Measurements from ENCODE around the gene KCNC1. TPM values are rescaled to one million over a fixed set of nuclear protein-coding genes. Genes with fewer than 3 reads are reported as not detected.

The KCNC1 gene
- polyA plus RNA-seq, 1 of the 3 experiments (the other 2 are of a cell fraction), result 0.18 TPM

DNA sequence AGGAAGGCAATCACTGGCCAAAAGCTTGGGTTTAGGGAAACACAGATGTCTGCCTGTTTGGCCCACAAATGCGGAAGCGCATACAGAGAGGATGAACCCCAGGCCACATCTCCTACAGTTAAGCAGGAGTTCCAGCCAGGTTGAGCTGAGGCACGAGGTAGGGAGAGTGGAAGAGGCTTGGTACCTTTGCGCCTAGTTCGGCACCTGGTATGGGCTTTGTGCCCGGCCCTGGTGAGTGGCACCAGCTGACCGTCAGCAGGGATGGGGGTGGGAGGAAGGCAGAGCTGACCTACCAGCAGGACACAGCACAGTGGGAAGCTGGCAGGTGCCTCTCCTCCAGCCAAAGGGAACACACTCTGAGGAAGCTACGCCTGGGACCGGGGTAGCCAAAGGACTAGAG lies 57.6 kb downstream of the KCNC1 start:
- 89% methylated on average over 7 of the region's 9 CpGs for WGBS (ENCODE audit: low lambda C conversion rate)
- Histone ChIP-seq H3K9me3 (no peaks in the 10 kb centered on the region), H4K20me1 (ENCODE audit: insufficient read depth) (no peaks in the 10 kb centered on the region), H3K4me2 (no peak overlapping the region), H3K27me3 (ENCODE audit: insufficient read depth) (no peaks in the 10 kb centered on the region), H3K79me2 (ENCODE audit: insufficient read depth) (no peaks in the 10 kb centered on the region), H3K9me2 (no peaks in the 10 kb centered on the region), H3K9ac (no peak overlapping the region), H3K4me3 (ENCODE audit: low read depth in 2 of 2, low read length in 1 of 2) (no peak overlapping the region), H2AFZ (ENCODE audit: low read depth) (no peak overlapping the region), H3K27ac (ENCODE audit: low read depth in 2 of 2, low read length in 1 of 2) (no peak overlapping the region), H3K36me3 (replicated peaks in 1 of 2; ENCODE audit: control insufficient read depth in 1 of 2, insufficient read depth in 2 of 2, low read length in 1 of 2) (no peaks in the 10 kb centered on the region), H3K4me1 (ENCODE audit: control insufficient read depth in 1 of 2, insufficient read depth in 2 of 2, low read depth in 1 of 2, low read length in 1 of 2) (no peaks in the 10 kb centered on the region), H3F3A (replicated peaks; ENCODE audit: insufficient read depth) (no peaks in the 10 kb centered on the region)
- no peak for DNase-seq
- ChIA-PET CTCF (no interaction called here), POLR2A (no interaction called here)
- TF ChIP-seq, protein P1, sequence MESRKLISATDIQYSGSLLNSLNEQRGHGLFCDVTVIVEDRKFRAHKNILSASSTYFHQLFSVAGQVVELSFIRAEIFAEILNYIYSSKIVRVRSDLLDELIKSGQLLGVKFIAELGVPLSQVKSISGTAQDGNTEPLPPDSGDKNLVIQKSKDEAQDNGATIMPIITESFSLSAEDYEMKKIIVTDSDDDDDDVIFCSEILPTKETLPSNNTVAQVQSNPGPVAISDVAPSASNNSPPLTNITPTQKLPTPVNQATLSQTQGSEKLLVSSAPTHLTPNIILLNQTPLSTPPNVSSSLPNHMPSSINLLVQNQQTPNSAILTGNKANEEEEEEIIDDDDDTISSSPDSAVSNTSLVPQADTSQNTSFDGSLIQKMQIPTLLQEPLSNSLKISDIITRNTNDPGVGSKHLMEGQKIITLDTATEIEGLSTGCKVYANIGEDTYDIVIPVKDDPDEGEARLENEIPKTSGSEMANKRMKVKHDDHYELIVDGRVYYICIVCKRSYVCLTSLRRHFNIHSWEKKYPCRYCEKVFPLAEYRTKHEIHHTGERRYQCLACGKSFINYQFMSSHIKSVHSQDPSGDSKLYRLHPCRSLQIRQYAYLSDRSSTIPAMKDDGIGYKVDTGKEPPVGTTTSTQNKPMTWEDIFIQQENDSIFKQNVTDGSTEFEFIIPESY (IDR thresholded peaks at IDR 0.05; ENCODE audit: borderline replicate concordance, low read depth), result no peak
- no peak for TF ChIP-seq EP300 (IDR thresholded peaks at IDR 0.05; ENCODE audit: borderline replicate concordance in 1 of 2, low read depth in 1 of 2, low read length in 1 of 2)
- no peak for TF ChIP-seq NRF1 (IDR thresholded peaks at IDR 0.05; ENCODE audit: low read depth, low read length)
- TF ChIP-seq SIN3A (IDR thresholded peaks at IDR 0.05; ENCODE audit: borderline replicate concordance, low read depth, low read length), result no peak
- TF ChIP-seq YY1 (IDR thresholded peaks at IDR 0.05; ENCODE audit: low read depth), result no peak
- TF ChIP-seq SMC3 (IDR thresholded peaks at IDR 0.05; ENCODE audit: low read depth, low read length), result no peak
- TF ChIP-seq, protein P2, sequence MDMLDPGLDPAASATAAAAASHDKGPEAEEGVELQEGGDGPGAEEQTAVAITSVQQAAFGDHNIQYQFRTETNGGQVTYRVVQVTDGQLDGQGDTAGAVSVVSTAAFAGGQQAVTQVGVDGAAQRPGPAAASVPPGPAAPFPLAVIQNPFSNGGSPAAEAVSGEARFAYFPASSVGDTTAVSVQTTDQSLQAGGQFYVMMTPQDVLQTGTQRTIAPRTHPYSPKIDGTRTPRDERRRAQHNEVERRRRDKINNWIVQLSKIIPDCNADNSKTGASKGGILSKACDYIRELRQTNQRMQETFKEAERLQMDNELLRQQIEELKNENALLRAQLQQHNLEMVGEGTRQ (IDR thresholded peaks at IDR 0.05; ENCODE audit: borderline replicate concordance, low read depth, low read length), result no peak
- TF ChIP-seq, protein P3, sequence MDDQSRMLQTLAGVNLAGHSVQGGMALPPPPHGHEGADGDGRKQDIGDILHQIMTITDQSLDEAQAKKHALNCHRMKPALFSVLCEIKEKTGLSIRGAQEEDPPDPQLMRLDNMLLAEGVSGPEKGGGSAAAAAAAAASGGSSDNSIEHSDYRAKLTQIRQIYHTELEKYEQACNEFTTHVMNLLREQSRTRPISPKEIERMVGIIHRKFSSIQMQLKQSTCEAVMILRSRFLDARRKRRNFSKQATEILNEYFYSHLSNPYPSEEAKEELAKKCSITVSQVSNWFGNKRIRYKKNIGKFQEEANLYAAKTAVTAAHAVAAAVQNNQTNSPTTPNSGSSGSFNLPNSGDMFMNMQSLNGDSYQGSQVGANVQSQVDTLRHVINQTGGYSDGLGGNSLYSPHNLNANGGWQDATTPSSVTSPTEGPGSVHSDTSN (IDR thresholded peaks at IDR 0.05), result no peak
- TF ChIP-seq RFX5 (IDR thresholded peaks at IDR 0.05; ENCODE audit: low read length), result no peak

DNA sequence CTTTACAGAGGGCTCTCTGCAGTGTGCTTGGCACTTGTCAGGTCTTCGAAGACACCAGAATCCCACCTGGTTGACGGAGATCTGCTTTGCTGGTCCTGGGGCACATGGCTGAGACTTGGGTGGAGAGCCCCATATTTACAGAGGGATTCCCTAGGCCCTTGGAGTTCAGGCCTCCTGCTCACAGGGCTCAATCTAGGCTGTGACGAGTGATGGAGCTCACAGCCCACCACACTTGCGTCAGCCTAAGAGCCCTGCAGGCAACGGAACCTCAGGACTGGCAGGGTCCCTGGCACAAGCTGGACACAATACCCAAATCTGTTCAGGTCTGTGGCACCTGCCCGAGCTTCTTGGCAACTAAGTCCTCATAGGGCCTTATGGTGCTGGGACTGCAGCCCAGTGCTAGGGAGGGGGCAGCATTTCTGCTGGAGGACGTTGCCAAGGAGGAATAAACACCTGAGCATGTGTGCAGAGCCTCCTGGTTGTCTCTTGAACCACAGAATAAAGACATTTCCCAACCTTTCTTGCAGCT lies 59.1 kb downstream of the KCNC1 start:
- no peak overlapping the region for H3K27ac ChIP-seq (ENCODE audit: low read depth in 2 of 2, low read length in 1 of 2)
- no peaks in the 10 kb centered on the region for H3K36me3 ChIP-seq (replicated peaks in 1 of 2; ENCODE audit: control insufficient read depth in 1 of 2, insufficient read depth in 2 of 2, low read length in 1 of 2)
- H3K79me2 ChIP-seq (ENCODE audit: insufficient read depth), result no peaks in the 10 kb centered on the region
- no peak overlapping the region for H3K9ac ChIP-seq
- H3K27me3 ChIP-seq (ENCODE audit: insufficient read depth), result no peaks in the 10 kb centered on the region
- ChIA-PET CTCF (interaction anchor here (1.0 to 1.3 kb wide), 3 partner anchors 19 to 62 kb away, joined by 3 read pairs; no protein-coding TSS in a partner anchor), POLR2A (no interaction called here)
- no peak for TF ChIP-seq EZH2phosphoT487 (IDR thresholded peaks at IDR 0.05; ENCODE audit: borderline replicate concordance, low read depth)
- no peak for TF ChIP-seq NRF1 (IDR thresholded peaks at IDR 0.05; ENCODE audit: low read depth, low read length)
- no peak for TF ChIP-seq RAD21 (IDR thresholded peaks at IDR 0.05; ENCODE audit: low read length)
- TF ChIP-seq SIN3A (IDR thresholded peaks at IDR 0.05; ENCODE audit: borderline replicate concordance, low read depth, low read length), result no peak
- no peak for TF ChIP-seq ELF1 (IDR thresholded peaks at IDR 0.05)
- TF ChIP-seq RXRA (IDR thresholded peaks at IDR 0.05; ENCODE audit: borderline replicate concordance, low read depth), result no peak
- TF ChIP-seq, protein P3 (IDR thresholded peaks at IDR 0.05), result no peak
- TF ChIP-seq, protein P4, sequence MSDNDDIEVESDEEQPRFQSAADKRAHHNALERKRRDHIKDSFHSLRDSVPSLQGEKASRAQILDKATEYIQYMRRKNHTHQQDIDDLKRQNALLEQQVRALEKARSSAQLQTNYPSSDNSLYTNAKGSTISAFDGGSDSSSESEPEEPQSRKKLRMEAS (IDR thresholded peaks at IDR 0.05; ENCODE audit: low read depth), result no peak
- no peak for TF ChIP-seq JUND (IDR thresholded peaks at IDR 0.05)
- TF ChIP-seq RFX5 (IDR thresholded peaks at IDR 0.05; ENCODE audit: low read length), result no peak
- no peak for TF ChIP-seq YY1 (IDR thresholded peaks at IDR 0.05; ENCODE audit: low read depth)
- no peak for TF ChIP-seq GABPA (IDR thresholded peaks at IDR 0.05; ENCODE audit: low read depth)
- TF ChIP-seq, protein P1 (IDR thresholded peaks at IDR 0.05; ENCODE audit: borderline replicate concordance, low read depth), result no peak
- H3K4me2 ChIP-seq, result no peak overlapping the region
- H4K20me1 ChIP-seq (ENCODE audit: insufficient read depth), result no peaks in the 10 kb centered on the region
- H3K9me3 ChIP-seq, result no peaks in the 10 kb centered on the region
- no peak overlapping the region for H3K4me3 ChIP-seq (ENCODE audit: low read depth in 2 of 2, low read length in 1 of 2)
- WGBS (ENCODE audit: low lambda C conversion rate), result 50% methylated on average over 1 of the region's 7 CpGs
- H2AFZ ChIP-seq (ENCODE audit: low read depth), result no peak overlapping the region
- no peak for DNase-seq
- no peaks in the 10 kb centered on the region for H3F3A ChIP-seq (replicated peaks; ENCODE audit: insufficient read depth)
- H3K9me2 ChIP-seq, result no peaks in the 10 kb centered on the region
- H3K4me1 ChIP-seq (ENCODE audit: control insufficient read depth in 1 of 2, insufficient read depth in 2 of 2, low read depth in 1 of 2, low read length in 1 of 2), result no peaks in the 10 kb centered on the region

All from SK-N-SH (cell line).